Measurements from ENCODE around the gene FOXP1.
"Not testable (repeated sequence)": the region's sequence is repeated elsewhere in the genome, so short reads cannot be mapped to it uniquely, and the experiment has no call there.

Gene FOXP1

DNA sequence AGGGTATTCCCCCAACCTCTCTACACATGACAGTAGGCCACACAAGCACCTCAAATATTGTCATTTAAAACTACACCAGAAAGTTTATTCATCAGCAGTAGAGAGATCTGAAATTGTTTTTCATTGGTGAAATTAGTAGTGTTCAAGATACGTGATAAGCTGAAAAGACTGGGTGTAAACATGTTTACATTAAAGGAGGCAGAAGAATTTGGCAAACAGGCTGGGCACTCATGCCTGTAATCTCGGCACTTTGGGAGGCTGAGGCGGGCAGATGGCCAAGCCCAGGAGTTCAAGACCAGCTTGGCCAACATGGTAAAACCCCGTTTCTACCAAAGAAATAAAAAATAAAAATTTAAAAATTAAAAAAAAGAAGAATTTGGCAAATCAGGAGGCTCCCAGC is 255.6 kb downstream of the FOXP1 start:
- H3K27me3 ChIP-seq (ENCODE audit: control insufficient read depth, insufficient read depth, low read length) = no peaks in the 10 kb centered on the region
- H3K36me3 ChIP-seq (ENCODE audit: control insufficient read depth, insufficient read depth, low read length) = no peaks in the 10 kb centered on the region
- no peak overlapping the region for H3K9ac ChIP-seq (ENCODE audit: low read depth, low read length)
- no peak overlapping the region for H3K27ac ChIP-seq (ENCODE audit: low read depth, low read length)
- H3K9me3 ChIP-seq (ENCODE audit: control insufficient read depth, insufficient read depth, low read length) = no peaks in the 10 kb centered on the region
- no peaks in the 10 kb centered on the region for H3K4me1 ChIP-seq (ENCODE audit: control insufficient read depth, insufficient read depth, low read length)
- no peak overlapping the region for H3K4me3 ChIP-seq (ENCODE audit: low read depth, low read length)

DNA sequence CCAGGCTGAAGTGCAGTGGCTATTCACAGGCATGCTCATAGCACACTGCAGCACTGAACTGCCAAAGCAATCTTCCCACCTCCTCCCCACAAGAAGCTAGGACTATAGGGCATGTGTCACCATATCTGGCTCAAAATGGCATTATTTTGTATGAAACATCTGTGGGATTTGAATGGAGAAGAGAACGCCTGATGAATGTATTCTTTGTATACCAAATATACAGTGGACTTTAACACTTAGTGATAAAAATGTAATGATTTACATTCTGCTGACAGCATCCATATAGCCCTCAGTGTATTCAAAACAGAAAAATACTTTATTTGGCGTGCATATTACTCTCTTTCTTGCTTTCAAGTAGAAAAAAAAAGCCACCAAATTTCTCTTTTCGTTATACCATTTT is 257.8 kb downstream of the FOXP1 start:
- H3K4me3 ChIP-seq (ENCODE audit: low read depth, low read length) = no peak overlapping the region
- no peaks in the 10 kb centered on the region for H3K27me3 ChIP-seq (ENCODE audit: control insufficient read depth, insufficient read depth, low read length)
- H3K36me3 ChIP-seq (ENCODE audit: control insufficient read depth, insufficient read depth, low read length) = no peaks in the 10 kb centered on the region
- H3K27ac ChIP-seq (ENCODE audit: low read depth, low read length) = no peak overlapping the region
- H3K9ac ChIP-seq (ENCODE audit: low read depth, low read length) = no peak overlapping the region
- no peaks in the 10 kb centered on the region for H3K9me3 ChIP-seq (ENCODE audit: control insufficient read depth, insufficient read depth, low read length)
- H3K4me1 ChIP-seq (ENCODE audit: control insufficient read depth, insufficient read depth, low read length) = no peaks in the 10 kb centered on the region

- H3K4me1 ChIP-seq (ENCODE audit: control insufficient read depth, insufficient read depth, low read length); H3K9me3 ChIP-seq (ENCODE audit: control insufficient read depth, insufficient read depth, low read length); H3K4me3 ChIP-seq (ENCODE audit: low read depth, low read length); H3K27me3 ChIP-seq (ENCODE audit: control insufficient read depth, insufficient read depth, low read length); H3K9ac ChIP-seq (ENCODE audit: low read depth, low read length); H3K36me3 ChIP-seq (ENCODE audit: control insufficient read depth, insufficient read depth, low read length); H3K27ac ChIP-seq (ENCODE audit: low read depth, low read length): not testable (repeated sequence)
Measured at GRCh38 chr3:71324224-71324623, 259.3 kb downstream of the FOXP1 start.

DNA sequence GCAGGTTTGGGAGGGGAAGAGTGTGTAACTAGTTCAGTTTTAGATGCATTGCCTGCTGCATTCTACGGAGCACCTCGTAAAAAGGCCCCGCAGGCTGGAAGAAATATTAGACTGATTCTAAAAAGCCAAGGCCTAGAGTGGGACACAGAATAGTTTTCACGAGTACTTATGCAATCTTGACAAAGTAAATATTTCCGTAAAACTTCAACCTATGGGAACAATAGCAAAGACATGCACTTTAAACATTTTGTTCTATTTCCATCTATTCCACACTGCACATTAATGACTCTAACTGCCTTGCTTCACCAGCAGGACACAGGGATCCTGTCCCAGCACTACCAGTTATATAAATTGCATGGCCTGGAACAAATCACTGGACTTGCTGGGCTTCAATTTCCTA is 260.0 kb downstream of the FOXP1 start:
- Histone ChIP-seq H3K27me3 (ENCODE audit: control insufficient read depth, insufficient read depth, low read length) (no peaks in the 10 kb centered on the region), H3K4me1 (ENCODE audit: control insufficient read depth, insufficient read depth, low read length) (no peaks in the 10 kb centered on the region), H3K27ac (ENCODE audit: low read depth, low read length) (no peak overlapping the region), H3K9me3 (ENCODE audit: control insufficient read depth, insufficient read depth, low read length) (no peaks in the 10 kb centered on the region), H3K9ac (ENCODE audit: low read depth, low read length) (no peak overlapping the region), H3K4me3 (ENCODE audit: low read depth, low read length) (no peak overlapping the region), H3K36me3 (ENCODE audit: control insufficient read depth, insufficient read depth, low read length) (no peaks in the 10 kb centered on the region)

DNA sequence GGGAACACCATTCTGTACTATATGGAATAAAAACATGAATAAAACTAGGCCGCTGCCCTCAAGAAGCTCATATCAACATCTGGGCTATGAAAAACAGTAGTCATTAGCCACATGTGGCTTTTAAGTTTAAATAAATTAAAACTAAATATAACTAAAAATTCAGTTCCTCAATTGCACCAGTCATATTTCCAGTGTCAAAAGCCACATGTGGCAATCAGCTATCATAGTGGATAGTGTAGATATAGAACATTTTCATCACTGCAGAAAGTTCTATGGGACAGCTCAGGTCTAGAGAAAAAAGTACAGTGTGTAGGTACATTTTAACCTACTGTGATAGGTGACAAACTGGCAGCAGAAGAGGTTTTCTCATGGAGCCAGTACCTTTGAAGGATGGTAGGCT is 261.4 kb downstream of the FOXP1 start:
- Histone ChIP-seq H3K9ac (ENCODE audit: low read depth, low read length) (no peak overlapping the region), H3K27ac (ENCODE audit: low read depth, low read length) (no peak overlapping the region), H3K27me3 (ENCODE audit: control insufficient read depth, insufficient read depth, low read length) (no peaks in the 10 kb centered on the region), H3K4me3 (ENCODE audit: low read depth, low read length) (no peak overlapping the region), H3K36me3 (ENCODE audit: control insufficient read depth, insufficient read depth, low read length) (no peaks in the 10 kb centered on the region), H3K4me1 (ENCODE audit: control insufficient read depth, insufficient read depth, low read length) (no peaks in the 10 kb centered on the region), H3K9me3 (ENCODE audit: control insufficient read depth, insufficient read depth, low read length) (no peaks in the 10 kb centered on the region)

- no peak overlapping the region for H3K9ac ChIP-seq (ENCODE audit: low read depth, low read length)
- H3K4me1 ChIP-seq (ENCODE audit: control insufficient read depth, insufficient read depth, low read length) = no peaks in the 10 kb centered on the region
- no peak overlapping the region for H3K4me3 ChIP-seq (ENCODE audit: low read depth, low read length)
- no peaks in the 10 kb centered on the region for H3K36me3 ChIP-seq (ENCODE audit: control insufficient read depth, insufficient read depth, low read length)
- no peaks in the 10 kb centered on the region for H3K27me3 ChIP-seq (ENCODE audit: control insufficient read depth, insufficient read depth, low read length)
- H3K9me3 ChIP-seq (ENCODE audit: control insufficient read depth, insufficient read depth, low read length) = no peaks in the 10 kb centered on the region
- no peak overlapping the region for H3K27ac ChIP-seq (ENCODE audit: low read depth, low read length)
Measured at GRCh38 chr3:71319771-71320170, 263.8 kb downstream of the FOXP1 start.

DNA sequence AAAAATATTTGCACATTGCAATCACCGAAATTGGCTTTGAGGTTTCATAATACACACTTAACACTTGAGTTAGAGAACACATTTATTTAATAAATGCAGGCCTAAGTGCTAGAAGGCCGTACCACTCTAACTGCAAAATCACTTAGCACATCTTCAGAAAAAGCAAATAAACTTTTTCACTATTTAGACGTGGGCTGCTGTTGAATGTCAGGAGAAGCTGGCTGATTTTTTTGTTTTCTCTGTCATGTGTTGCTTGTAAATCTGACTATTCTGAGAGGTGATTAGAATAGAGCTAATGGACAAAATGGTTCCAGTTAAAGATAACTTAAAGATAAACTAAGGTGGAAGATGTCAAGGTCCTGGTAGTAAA is 265.1 kb downstream of the FOXP1 start:
- Histone ChIP-seq H3K36me3 (ENCODE audit: control insufficient read depth, insufficient read depth, low read length) (no peaks in the 10 kb centered on the region), H3K9ac (ENCODE audit: low read depth, low read length) (no peak overlapping the region), H3K4me1 (ENCODE audit: control insufficient read depth, insufficient read depth, low read length) (no peaks in the 10 kb centered on the region), H3K27ac (ENCODE audit: low read depth, low read length) (no peak overlapping the region), H3K9me3 (ENCODE audit: control insufficient read depth, insufficient read depth, low read length) (no peaks in the 10 kb centered on the region), H3K27me3 (ENCODE audit: control insufficient read depth, insufficient read depth, low read length) (no peaks in the 10 kb centered on the region), H3K4me3 (ENCODE audit: low read depth, low read length) (no peak overlapping the region)

DNA sequence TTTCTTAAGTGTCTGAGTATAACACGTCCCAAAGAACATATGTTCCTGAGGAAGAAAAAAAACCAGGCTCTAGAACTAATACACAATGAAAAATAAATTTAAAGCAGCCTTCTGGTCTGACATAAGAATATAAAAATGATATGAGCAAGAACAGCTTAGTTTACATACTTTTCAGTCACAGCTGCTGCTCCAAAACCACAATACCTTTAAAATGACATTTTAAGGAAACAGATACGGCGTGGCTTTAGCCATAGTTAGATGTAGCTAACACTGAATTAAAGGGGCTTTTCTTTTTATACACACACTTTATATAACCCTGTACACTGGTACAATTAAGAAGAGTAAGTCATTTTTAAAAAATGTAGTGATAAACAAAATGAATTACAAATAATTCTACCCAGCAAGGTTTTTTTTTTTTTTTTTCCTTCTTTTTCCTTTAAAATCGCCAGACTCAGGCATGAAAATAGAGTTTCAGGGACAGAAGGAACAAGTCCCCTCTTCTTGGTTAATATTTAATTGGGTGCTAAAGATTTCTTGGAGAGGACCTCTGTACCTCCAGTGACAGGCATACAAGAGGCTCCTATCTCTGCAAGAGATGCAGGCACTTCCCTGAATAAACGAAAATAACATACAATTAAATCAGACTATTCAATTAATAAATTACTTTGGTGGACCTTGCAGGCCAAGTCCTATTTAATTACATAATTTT is 265.6 kb downstream of the FOXP1 start:
- H3K9me3 ChIP-seq (ENCODE audit: control insufficient read depth, insufficient read depth, low read length) = no peaks in the 10 kb centered on the region
- H3K4me3 ChIP-seq (ENCODE audit: low read depth, low read length) = no peak overlapping the region
- H3K27ac ChIP-seq (ENCODE audit: low read depth, low read length) = no peak overlapping the region
- no peak overlapping the region for H3K9ac ChIP-seq (ENCODE audit: low read depth, low read length)
- no peaks in the 10 kb centered on the region for H3K36me3 ChIP-seq (ENCODE audit: control insufficient read depth, insufficient read depth, low read length)
- H3K4me1 ChIP-seq (ENCODE audit: control insufficient read depth, insufficient read depth, low read length) = no peaks in the 10 kb centered on the region
- no peaks in the 10 kb centered on the region for H3K27me3 ChIP-seq (ENCODE audit: control insufficient read depth, insufficient read depth, low read length)

GRCh38 chr3:71317140-71317539 is 266.4 kb downstream of the FOXP1 start:
- no peaks in the 10 kb centered on the region for H3K36me3 ChIP-seq (ENCODE audit: control insufficient read depth, insufficient read depth, low read length)
- no peak overlapping the region for H3K27ac ChIP-seq (ENCODE audit: low read depth, low read length)
- H3K27me3 ChIP-seq (ENCODE audit: control insufficient read depth, insufficient read depth, low read length) = no peaks in the 10 kb centered on the region
- H3K9ac ChIP-seq (ENCODE audit: low read depth, low read length) = no peak overlapping the region
- H3K4me3 ChIP-seq (ENCODE audit: low read depth, low read length) = no peak overlapping the region
- H3K9me3 ChIP-seq (ENCODE audit: control insufficient read depth, insufficient read depth, low read length) = no peaks in the 10 kb centered on the region
- no peaks in the 10 kb centered on the region for H3K4me1 ChIP-seq (ENCODE audit: control insufficient read depth, insufficient read depth, low read length)

- Histone ChIP-seq H3K4me3 (ENCODE audit: low read depth, low read length) (no peak overlapping the region), H3K9me3 (ENCODE audit: control insufficient read depth, insufficient read depth, low read length) (no peaks in the 10 kb centered on the region), H3K27ac (ENCODE audit: low read depth, low read length) (no peak overlapping the region), H3K27me3 (ENCODE audit: control insufficient read depth, insufficient read depth, low read length) (no peaks in the 10 kb centered on the region), H3K4me1 (ENCODE audit: control insufficient read depth, insufficient read depth, low read length) (no peaks in the 10 kb centered on the region), H3K36me3 (ENCODE audit: control insufficient read depth, insufficient read depth, low read length) (no peaks in the 10 kb centered on the region), H3K9ac (ENCODE audit: low read depth, low read length) (no peak overlapping the region)
Measured at GRCh38 chr3:71316066-71316777, 267.3 kb downstream of the FOXP1 start.

DNA sequence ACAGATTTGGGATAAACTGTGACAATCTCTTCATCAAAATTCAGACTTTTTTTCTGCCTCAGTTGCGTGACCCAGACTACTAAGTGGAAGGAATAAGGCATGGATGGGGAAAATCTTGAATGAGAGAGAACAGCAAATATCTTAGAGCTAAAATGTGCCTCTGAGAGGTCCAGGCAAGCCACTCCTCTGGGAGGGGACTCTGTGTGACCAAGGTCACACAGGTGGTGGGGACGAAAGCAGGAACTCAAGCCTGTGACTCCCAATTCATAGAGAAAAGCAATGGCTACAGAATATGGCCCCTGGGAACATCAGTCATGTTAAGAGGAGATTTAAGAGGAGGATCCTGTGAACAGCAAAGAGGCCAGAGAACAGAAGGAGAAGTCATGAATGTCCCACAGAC is 268.1 kb downstream of the FOXP1 start:
- no peaks in the 10 kb centered on the region for H3K9me3 ChIP-seq (ENCODE audit: control insufficient read depth, insufficient read depth, low read length)
- H3K27ac ChIP-seq (ENCODE audit: low read depth, low read length) = no peak overlapping the region
- no peak overlapping the region for H3K9ac ChIP-seq (ENCODE audit: low read depth, low read length)
- no peak overlapping the region for H3K4me3 ChIP-seq (ENCODE audit: low read depth, low read length)
- H3K36me3 ChIP-seq (ENCODE audit: control insufficient read depth, insufficient read depth, low read length) = no peaks in the 10 kb centered on the region
- H3K27me3 ChIP-seq (ENCODE audit: control insufficient read depth, insufficient read depth, low read length) = no peaks in the 10 kb centered on the region
- H3K4me1 ChIP-seq (ENCODE audit: control insufficient read depth, insufficient read depth, low read length) = 0 out of 2 replicates have a peak, but pooled peaks cover 1% of the 10 kb centered on the region
